ENCODE measurements around the gene IL17RB.

DNA sequence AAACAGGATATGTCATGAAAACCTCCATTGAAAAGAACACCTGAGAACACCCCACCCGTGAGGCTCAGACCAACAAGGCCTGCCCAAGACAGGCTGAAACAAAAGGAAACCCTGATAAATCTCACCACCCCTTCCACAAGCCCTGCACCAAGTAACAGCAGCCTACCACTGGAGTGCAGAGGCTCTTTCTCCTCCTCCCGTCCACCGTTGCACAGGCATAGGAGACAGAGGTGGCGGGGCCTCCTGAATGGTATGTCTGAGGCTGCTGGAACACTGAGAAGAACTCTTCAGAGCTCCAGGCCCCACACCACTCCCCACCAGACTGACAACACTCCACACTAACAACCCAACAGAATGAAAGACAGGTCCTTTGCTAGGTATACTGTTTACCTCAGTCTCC is 21.6 kb upstream of the IL17RB start:
- TF ChIP-seq ZNF384 (IDR thresholded peaks at IDR 0.05) (no peak), ARNT (IDR thresholded peaks at IDR 0.05) (no peak), SP1 (IDR thresholded peaks at IDR 0.05) (no peak), TARDBP (IDR thresholded peaks at IDR 0.05) (no peak), BHLHE40 (IDR thresholded peaks at IDR 0.05; ENCODE audit: borderline replicate concordance) (no peak), ELF4 (IDR thresholded peaks at IDR 0.05) (no peak), FOXM1 (IDR thresholded peaks at IDR 0.05; ENCODE audit: borderline replicate concordance) (no peak), CTBP1 (IDR thresholded peaks at IDR 0.05; ENCODE audit: borderline replicate concordance) (no peak), FOXK2 (IDR thresholded peaks at IDR 0.05) (no peak), SUZ12 (IDR thresholded peaks at IDR 0.05) (no peak), LEF1 (IDR thresholded peaks at IDR 0.05; ENCODE audit: borderline replicate concordance) (no peak), L3MBTL2 (conservative IDR thresholded peaks at IDR 0.05) (no peak)

Measured in HEK293T (cell line).